Lung (tissue), 12 donors: ENCODE results near the gene CHN1. TPM values are rescaled to one million over a fixed set of nuclear protein-coding genes. Genes with fewer than 3 reads are reported as not detected.

Source experiments
- ATAC-seq: fragments of 200-7000 bp; cut with Tn5 transposase; one replicate; pipeline ENCODE4 v1.9.1; 2020; ENCODE audit warnings: moderate number of reproducible peaks; ENCODE audit not compliant: insufficient read depth, low FRiP score
- DNase-seq, 3 donors: peaks; one replicate each; pipeline ENCODE4 v3.0.0-alpha.2; 2013 to 2017
- H3K27ac ChIP-seq, 2 donors: one replicate each; pipeline ENCODE4 v1.5.1; 2013; ENCODE audit warnings: mild to moderate bottlenecking in 2 of 2, moderate library complexity in 2 of 2, control low read depth in 1 of 2, inconsistent platforms in 1 of 2, low read depth in 1 of 2, low read length in 1 of 2
- H3K27me3 ChIP-seq, 3 donors: one replicate each; pipeline ENCODE4 v1.5.1; 2013; ENCODE audit warnings: low read length in 2 of 3; ENCODE audit not compliant: control insufficient read depth in 3 of 3, insufficient read depth in 3 of 3
- H3K36me3 ChIP-seq, 4 donors: one replicate each; pipeline ENCODE4 v1.5.1; 2013; ENCODE audit warnings: low read length in 4 of 4, mild to moderate bottlenecking in 1 of 4, moderate library complexity in 1 of 4; ENCODE audit not compliant: control insufficient read depth in 4 of 4, insufficient read depth in 4 of 4
- H3K4me1 ChIP-seq, 5 donors: one replicate each; pipeline ENCODE4 v1.5.1; 2013; ENCODE audit warnings: low read length in 5 of 5, mild to moderate bottlenecking in 2 of 5, moderate library complexity in 1 of 5; ENCODE audit not compliant: control insufficient read depth in 5 of 5, insufficient read depth in 5 of 5
- H3K4me3 ChIP-seq: one replicate; pipeline ENCODE4 v1.5.1; 2013; ENCODE audit warnings: mild to moderate bottlenecking, control low read depth, moderate library complexity
- H3K9ac ChIP-seq, 2 donors: one replicate each; pipeline ENCODE4 v1.5.1; 2013; ENCODE audit warnings: low read length in 2 of 2, control low read depth in 1 of 2; ENCODE audit not compliant: insufficient read depth in 1 of 2
- H3K9me3 ChIP-seq, 4 donors: one replicate each; pipeline ENCODE4 v1.5.1; 2013; ENCODE audit warnings: low read length in 3 of 4, mild to moderate bottlenecking in 1 of 4, moderate library complexity in 1 of 4; ENCODE audit not compliant: control insufficient read depth in 4 of 4, insufficient read depth in 3 of 4
- CTCF ChIP-seq: IDR thresholded peaks from 2 replicates; pipeline ENCODE4 v1.5.1; 2012; ENCODE audit warnings: mild to moderate bottlenecking; ENCODE audit errors: control extremely low read depth, extremely low read depth
- WGBS, 2 donors: extraction: QIAGEN DNeasy Blood & Tissue Kit; methylation state at CpG; one replicate each; pipeline ENCODE4 v1.1.7; 2013; 5-methylcytosine and 5-hydroxymethylcytosine counted together
- polyA plus RNA-seq, 2 donors: library from polyadenylated mRNA; stranded (reverse); fragments of 200-250 nt; gene quantifications; one replicate each; pipeline ENCODE4 v1.2.1, GENCODE V29; 2013
- total RNA-seq, 2 donors: library from RNA; depleted of rRNA in 1 of 2; stranded (reverse); fragments of >200 nt in 1 of 2; gene quantifications; one replicate each; pipeline ENCODE4 v1.2.1, GENCODE V29; 2014 to 2021
- donor health status: control.
- donor health status: control.
- donor health status: Bipolar disorder and iron deficiency.
- donor health status: healthy.
- donor health status: DM: yes; HTN: yes; CAD: no.

The CHN1 gene
- total and polyA plus RNA-seq, 4 donors: 6.8 to 80.9 (median 14.5) TPM

- Histone ChIP-seq H3K4me1 (peaks cover 0 to 9% (median 2%) of the 10 kb centered on the region in 5 donors), H3K36me3 (no peaks in the 10 kb centered on the region), H3K27me3 (no peaks in the 10 kb centered on the region), H3K9me3 (peaks cover 0 to 2% (median 0%) of the 10 kb centered on the region in 4 donors), H3K4me3 (no peak overlapping the region), H3K9ac (no peak overlapping the region), H3K27ac (no peak overlapping the region)
- no peak for TF ChIP-seq CTCF
- ATAC-seq (no peak), DNase-seq (no peak)
- 41 to 54% methylated on average over 6 of the region's 6 CpGs for WGBS, 2 donors
Measured at GRCh38 chr2:174919947-174920595, 85.1 kb downstream of the CHN1 start.

DNA sequence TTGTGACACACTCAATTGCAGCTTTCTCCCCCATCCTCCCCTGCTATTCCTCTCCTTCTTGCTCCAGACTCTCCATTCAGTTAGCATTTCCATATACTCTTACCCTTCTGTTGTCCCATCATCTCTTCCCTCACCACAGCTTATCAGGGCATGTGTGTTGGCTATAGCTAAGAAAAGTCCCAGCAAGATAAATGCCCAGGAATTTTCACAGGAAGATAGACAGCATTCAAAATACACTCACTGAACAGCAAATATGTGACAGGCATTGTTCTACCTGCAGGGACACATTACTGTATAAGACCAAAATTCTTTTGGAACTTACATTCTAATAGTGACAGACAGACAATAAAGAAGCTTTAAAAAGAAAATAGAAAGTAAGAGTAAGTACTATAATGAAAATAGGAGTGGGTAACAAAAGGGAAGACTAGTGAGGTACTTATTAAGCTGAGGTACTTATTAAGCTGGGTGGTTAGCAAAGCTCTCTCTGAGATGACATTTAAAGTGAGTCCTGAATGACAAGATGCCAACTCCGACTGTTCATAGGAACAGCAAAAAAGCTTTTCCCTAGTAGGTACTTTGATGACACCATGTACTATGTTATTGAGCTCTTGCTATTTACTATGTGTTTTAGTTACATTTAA, 86.2 kb downstream of the CHN1 start:
- 78 to 79% methylated on average over 1 of the region's 1 CpG for WGBS, 2 donors
- Histone ChIP-seq H3K27me3 (no peaks in the 10 kb centered on the region), H3K36me3 (peaks cover 0 to 6% (median under 1%) of the 10 kb centered on the region in 4 donors), H3K4me1 (peaks cover 0 to 12% (median 4%) of the 10 kb centered on the region in 5 donors), H3K9ac (no peak overlapping the region), H3K4me3 (no peak overlapping the region), H3K27ac (no peak overlapping the region), H3K9me3 (no peaks in the 10 kb centered on the region)
- TF ChIP-seq CTCF: no peak
- ATAC-seq (no peak), DNase-seq (no peak)

GRCh38 chr2:174916270-174916930, 88.8 kb downstream of the CHN1 start:
- Histone ChIP-seq H3K4me1 (peaks cover 0 to 12% (median 4%) of the 10 kb centered on the region in 5 donors), H3K36me3 (peaks cover 0 to 10% (median 1%) of the 10 kb centered on the region in 4 donors), H3K27ac (no peak overlapping the region), H3K4me3 (no peak overlapping the region), H3K9me3 (no peaks in the 10 kb centered on the region), H3K27me3 (no peaks in the 10 kb centered on the region), H3K9ac (no peak overlapping the region)
- no peak for TF ChIP-seq CTCF
- 96 to 97% methylated on average over 4 of the region's 4 CpGs for WGBS, 2 donors
- ATAC-seq: no peak
- no peak for DNase-seq
